Neural crest cell (in vitro differentiated cells): ENCODE results near the gene PTTG1. TPM values are rescaled to one million over a fixed set of nuclear protein-coding genes. Genes with fewer than 3 reads are reported as not detected.

Experiments used
- DNase-seq: peaks from one replicate; pipeline ENCODE4 v3.0.0; 2021; ENCODE audit warnings: low read depth, mixed read lengths, low spot score
- H3K27ac Mint-ChIP-seq: one replicate; pipeline ENCODE4 v1.8.0; 2021; ENCODE audit warnings: mild to moderate bottlenecking, mixed read lengths; ENCODE audit not compliant: unreplicated experiment
- H3K27me3 Mint-ChIP-seq: 2 replicates; pipeline ENCODE4 v1.8.0; 2021; ENCODE audit warnings: low read depth, mild to moderate bottlenecking, mixed read lengths
- H3K36me3 Mint-ChIP-seq: 2 replicates; pipeline ENCODE4 v1.8.0; 2021; ENCODE audit warnings: low read depth, mild to moderate bottlenecking, mixed read lengths
- H3K4me1 Mint-ChIP-seq: 2 replicates; pipeline ENCODE4 v1.8.0; 2021; ENCODE audit warnings: mixed read lengths
- H3K4me3 Mint-ChIP-seq: one replicate; pipeline ENCODE4 v1.8.0; 2021; ENCODE audit warnings: mild to moderate bottlenecking, mixed read lengths
- H3K9me3 Mint-ChIP-seq: 2 replicates; pipeline ENCODE4 v1.8.0; 2021; ENCODE audit warnings: mixed read lengths
- total RNA-seq: library from RNA; stranded (reverse); gene quantifications from 2 replicates; pipeline ENCODE4 v1.2.1, GENCODE V29; 2021
- TF ChIP-seq, protein P1 (sequence below): fragments of 200-600 bp; sonication (generic); conservative IDR thresholded peaks from 2 replicates; pipeline ENCODE4 v1.5.0; 2021; ENCODE audit warnings: antibody characterized with exemption, mild to moderate bottlenecking

Gene PTTG1
- total RNA-seq, 1 donor from 2014 or later = 157 TPM

DNA sequence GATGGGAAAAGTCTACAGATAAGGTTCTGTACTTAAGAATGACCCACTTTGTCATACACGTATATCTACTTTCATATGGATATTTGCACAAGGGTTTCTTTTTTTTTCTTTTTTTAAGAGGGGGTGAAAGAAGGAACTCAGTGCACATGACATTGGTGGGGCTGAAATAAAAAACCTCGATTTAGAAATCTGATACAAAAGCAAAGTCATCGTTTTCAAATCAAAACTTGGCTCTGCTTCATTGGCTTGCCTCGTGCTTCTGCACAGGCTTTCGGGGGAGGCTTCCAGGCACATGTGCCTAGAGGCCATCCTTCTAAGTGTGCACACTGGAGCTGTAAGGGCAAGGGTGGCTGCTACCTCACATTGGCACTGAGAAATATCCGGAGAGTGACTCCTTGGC is 31.1 kb downstream of the PTTG1 start:
- TF ChIP-seq, protein P1, sequence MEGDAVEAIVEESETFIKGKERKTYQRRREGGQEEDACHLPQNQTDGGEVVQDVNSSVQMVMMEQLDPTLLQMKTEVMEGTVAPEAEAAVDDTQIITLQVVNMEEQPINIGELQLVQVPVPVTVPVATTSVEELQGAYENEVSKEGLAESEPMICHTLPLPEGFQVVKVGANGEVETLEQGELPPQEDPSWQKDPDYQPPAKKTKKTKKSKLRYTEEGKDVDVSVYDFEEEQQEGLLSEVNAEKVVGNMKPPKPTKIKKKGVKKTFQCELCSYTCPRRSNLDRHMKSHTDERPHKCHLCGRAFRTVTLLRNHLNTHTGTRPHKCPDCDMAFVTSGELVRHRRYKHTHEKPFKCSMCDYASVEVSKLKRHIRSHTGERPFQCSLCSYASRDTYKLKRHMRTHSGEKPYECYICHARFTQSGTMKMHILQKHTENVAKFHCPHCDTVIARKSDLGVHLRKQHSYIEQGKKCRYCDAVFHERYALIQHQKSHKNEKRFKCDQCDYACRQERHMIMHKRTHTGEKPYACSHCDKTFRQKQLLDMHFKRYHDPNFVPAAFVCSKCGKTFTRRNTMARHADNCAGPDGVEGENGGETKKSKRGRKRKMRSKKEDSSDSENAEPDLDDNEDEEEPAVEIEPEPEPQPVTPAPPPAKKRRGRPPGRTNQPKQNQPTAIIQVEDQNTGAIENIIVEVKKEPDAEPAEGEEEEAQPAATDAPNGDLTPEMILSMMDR = no peak
- Mint-ChIP-seq H3K27me3 (peaks cover 8% of the 10 kb centered on the region), H3K36me3 (peaks cover 2% of the 10 kb centered on the region), H3K9me3 (peaks cover 5% of the 10 kb centered on the region), H3K4me3 (no peak overlapping the region), H3K27ac (no peak overlapping the region), H3K4me1 (no peaks in the 10 kb centered on the region)
- no peak for DNase-seq

- peaks cover 2% of the 10 kb centered on the region for H3K36me3 Mint-ChIP-seq
- TF ChIP-seq, protein P1 = no peak
- peaks cover 5% of the 10 kb centered on the region for H3K27me3 Mint-ChIP-seq
- peaks cover 2% of the 10 kb centered on the region for H3K9me3 Mint-ChIP-seq
- DNase-seq = no peak
- H3K4me1 Mint-ChIP-seq = peaks cover under 1% of the 10 kb centered on the region
- H3K27ac Mint-ChIP-seq = no peak overlapping the region
- no peak overlapping the region for H3K4me3 Mint-ChIP-seq
Measured at GRCh38 chr5:160453751-160454150, 32.1 kb downstream of the PTTG1 start.

GRCh38 chr5:160455600-160455999 is 33.9 kb downstream of the PTTG1 start:
- DNase-seq = no peak
- Mint-ChIP-seq H3K36me3 (no peaks in the 10 kb centered on the region), H3K9me3 (no peaks in the 10 kb centered on the region), H3K4me3 (no peak overlapping the region), H3K27ac (no peak overlapping the region), H3K4me1 (peaks cover 6% of the 10 kb centered on the region), H3K27me3 (peaks cover 5% of the 10 kb centered on the region)
- TF ChIP-seq, protein P1 = no peak

GRCh38 chr5:160456480-160457177 is 35.0 kb downstream of the PTTG1 start:
- H3K9me3 Mint-ChIP-seq = no peaks in the 10 kb centered on the region
- no peak for DNase-seq

DNA sequence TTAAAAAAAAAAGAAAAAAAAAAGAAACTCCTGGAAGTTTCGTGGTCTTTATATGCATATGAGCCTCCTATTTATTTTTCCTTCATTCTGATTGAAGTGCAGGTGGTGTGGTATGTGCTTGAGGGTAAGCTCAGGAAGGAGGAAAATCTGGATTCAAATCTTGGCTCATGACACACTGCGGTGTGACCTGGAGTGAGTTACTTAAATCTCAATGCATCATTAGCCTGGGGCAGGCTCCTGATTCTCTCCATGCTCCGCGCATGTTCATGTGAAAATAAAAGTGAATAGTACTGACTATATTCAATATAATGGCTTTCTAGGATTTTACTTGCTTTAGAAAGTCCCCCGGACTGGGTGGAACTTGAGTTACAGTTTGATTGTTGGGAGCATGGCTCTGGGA is 35.6 kb downstream of the PTTG1 start:
- Mint-ChIP-seq H3K27ac (no peak overlapping the region), H3K9me3 (no peaks in the 10 kb centered on the region), H3K27me3 (peaks cover 4% of the 10 kb centered on the region), H3K36me3 (no peaks in the 10 kb centered on the region), H3K4me1 (peaks cover 6% of the 10 kb centered on the region), H3K4me3 (no peak overlapping the region)
- TF ChIP-seq, protein P1 = no peak
- DNase-seq = no peak

More at GRCh38 chr5:160456480-160457177, 35.0 kb downstream of the PTTG1 start:
- no peak overlapping the region for H3K4me3 Mint-ChIP-seq
- no peaks in the 10 kb centered on the region for H3K36me3 Mint-ChIP-seq
- TF ChIP-seq, protein P1 = no peak
- H3K27me3 Mint-ChIP-seq = peaks cover 5% of the 10 kb centered on the region
- peaks cover 6% of the 10 kb centered on the region for H3K4me1 Mint-ChIP-seq
- H3K27ac Mint-ChIP-seq = peak overlapping the region; percentile 54
